AG10803 (cell line): Measurements from ENCODE around the gene DPT.

Experiments used
- DNase-seq: peaks from one replicate; pipeline ENCODE4 v3.0.0; 2010; ENCODE audit warnings: low read depth
- H3K4me3 ChIP-seq: 2 replicates; pipeline ENCODE4 v1.5.1; 2011; ENCODE audit warnings: mild to moderate bottlenecking, low read length, control low read depth
- CTCF ChIP-seq: conservative IDR thresholded peaks from 2 replicates; pipeline ENCODE4 v1.5.1; 2011; ENCODE audit warnings: mild to moderate bottlenecking, low read length, control low read depth, inconsistent platforms

DPT gene

DNA sequence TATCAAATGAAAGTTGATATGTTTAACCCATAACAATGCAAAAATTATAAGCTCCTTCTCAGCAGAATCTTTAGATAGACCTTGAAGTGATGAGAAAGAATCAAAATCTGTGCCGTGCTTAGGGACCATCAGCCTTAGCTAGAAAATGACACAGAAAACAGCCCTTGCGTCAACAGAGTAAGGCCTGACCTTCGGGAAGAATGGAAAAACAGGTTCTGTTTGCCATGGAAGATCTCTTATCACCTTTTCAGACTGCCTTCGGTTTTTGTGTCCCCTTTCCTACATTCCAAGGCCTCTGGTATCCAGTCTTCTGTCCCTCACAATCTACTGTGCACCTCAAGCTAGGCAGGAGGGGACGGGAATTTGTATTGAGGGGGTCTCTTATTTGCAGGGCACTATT lies 37.6 kb upstream of the DPT start:
- TF ChIP-seq CTCF: no peak
- no peak for DNase-seq
- no peak overlapping the region for H3K4me3 ChIP-seq

DNA sequence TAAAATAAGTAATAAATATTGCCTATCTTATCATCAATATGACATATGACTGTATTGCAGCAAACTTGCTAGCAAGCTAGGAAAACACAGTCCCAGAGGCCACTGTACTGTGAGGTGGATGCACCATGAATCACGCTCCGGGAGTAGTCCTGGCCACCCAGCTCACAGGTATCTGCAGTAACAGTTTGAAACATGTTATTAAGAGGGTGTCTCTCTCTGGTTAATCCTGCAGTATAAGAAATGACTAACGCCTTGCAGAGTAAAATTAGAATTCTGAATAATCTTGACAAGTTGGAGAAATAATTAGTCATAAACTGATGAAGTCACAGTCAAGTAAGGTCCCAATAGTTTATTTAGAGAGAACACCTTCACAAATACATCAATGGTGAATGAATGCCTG lies 34.0 kb upstream of the DPT start:
- DNase-seq: no peak
- no peak overlapping the region for H3K4me3 ChIP-seq
- no peak for TF ChIP-seq CTCF

GRCh38 chr1:168762473-168762872 lies 33.5 kb upstream of the DPT start:
- no peak for TF ChIP-seq CTCF
- DNase-seq: no peak
- H3K4me3 ChIP-seq: no peak overlapping the region

DNA sequence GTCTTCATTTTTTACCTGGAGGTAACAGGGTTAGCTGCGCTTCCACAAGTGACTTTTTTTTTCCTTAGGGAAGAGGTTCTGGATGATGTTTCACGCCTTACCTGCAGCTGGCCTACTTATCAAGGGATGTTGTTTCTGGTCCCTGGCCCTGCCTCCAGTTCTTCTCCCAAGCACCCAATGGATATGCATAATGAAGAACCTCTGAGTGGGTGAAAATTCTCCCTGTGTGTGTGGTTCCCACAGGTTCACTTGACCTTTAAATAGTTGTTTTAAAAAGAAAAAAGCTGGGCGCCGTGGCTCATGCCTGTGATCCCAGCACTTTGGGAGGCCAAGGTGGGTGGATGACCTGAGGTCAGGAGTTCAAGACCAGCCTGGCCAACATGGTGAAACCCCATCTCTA lies 31.8 kb upstream of the DPT start:
- DNase-seq: no peak
- H3K4me3 ChIP-seq: no peak overlapping the region
- TF ChIP-seq CTCF: no peak

DNA sequence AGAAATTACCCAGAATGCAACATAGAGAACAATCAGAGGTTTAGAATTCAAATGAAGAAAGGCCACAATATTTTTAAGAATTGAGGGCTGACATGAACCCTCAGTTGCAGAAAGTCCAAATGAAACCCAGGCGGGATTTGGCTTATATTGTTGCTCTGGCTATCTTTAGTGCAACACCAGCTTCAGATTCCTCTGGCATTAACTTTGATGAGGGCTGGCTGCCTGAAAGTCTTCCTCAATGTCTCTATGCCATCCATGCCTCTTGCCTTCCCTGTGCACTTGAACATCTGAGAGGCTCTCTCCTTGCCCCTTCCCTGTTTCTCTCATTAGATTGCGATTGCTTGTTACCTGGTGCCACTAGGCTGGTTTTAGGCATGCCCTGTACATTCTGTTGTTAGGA lies 31.2 kb upstream of the DPT start:
- DNase-seq: no peak
- H3K4me3 ChIP-seq: no peak overlapping the region
- TF ChIP-seq CTCF: no peak

DNA sequence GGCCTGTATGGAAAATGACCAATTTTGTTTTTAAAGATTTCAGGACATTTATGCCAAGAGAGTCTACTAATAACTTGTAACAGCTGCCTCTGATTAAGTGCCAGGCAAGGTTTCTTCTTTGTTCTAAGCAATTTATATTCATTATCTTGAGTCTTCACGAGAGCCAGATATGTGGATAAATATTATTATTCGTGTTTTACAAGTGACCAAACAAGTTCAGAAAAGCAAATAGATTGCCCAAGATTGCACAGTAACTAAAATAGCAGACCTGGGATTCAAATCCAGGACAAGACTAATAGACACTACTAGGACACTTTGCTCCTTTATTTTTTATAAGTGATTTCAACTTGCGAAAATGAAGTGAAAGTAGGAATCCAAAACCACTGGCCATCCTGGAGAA lies 30.1 kb upstream of the DPT start:
- no peak for TF ChIP-seq CTCF
- H3K4me3 ChIP-seq: no peak overlapping the region
- DNase-seq: no peak

DNA sequence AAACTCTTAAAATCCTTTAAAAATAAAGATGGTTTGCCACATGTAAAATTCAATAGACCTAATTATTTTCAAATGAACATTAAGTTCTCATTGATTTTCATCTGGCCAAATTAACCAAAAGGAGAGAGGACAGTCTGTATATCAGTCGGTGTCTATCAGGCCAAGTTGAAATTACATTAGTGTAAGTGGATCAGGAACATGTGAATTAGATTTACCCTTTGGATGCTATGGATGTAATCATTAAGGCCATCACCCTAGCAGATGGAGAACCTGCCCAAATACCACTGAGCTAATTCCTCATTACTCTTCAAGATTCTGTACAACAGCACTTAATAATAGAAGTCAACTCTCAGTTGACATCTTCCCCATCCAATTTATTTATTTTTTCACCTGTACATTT lies 29.5 kb upstream of the DPT start:
- TF ChIP-seq CTCF: no peak

More for the DNA sequence above, 29.5 kb upstream of the DPT start:
- DNase-seq: no peak
- H3K4me3 ChIP-seq: no peak overlapping the region
